Stimulated activated CD8-positive, alpha-beta memory T cell treated with anti-CD3 and anti-CD28 coated beads, Interleukin-4, amount 100 ng/mL, for 4 hours (primary cell): Measurements from ENCODE around the gene PRKAG2.
A peak's percentile ranks its signal among the peaks of the same experiment; 100 is the strongest.

Source experiments
- DNase-seq, 2 donors: peaks; one replicate each; pipeline ENCODE4 v3.0.0-alpha.2; 2020; ENCODE audit warnings: low read depth in 2 of 2, low spot score in 1 of 2

The PRKAG2 gene

DNA sequence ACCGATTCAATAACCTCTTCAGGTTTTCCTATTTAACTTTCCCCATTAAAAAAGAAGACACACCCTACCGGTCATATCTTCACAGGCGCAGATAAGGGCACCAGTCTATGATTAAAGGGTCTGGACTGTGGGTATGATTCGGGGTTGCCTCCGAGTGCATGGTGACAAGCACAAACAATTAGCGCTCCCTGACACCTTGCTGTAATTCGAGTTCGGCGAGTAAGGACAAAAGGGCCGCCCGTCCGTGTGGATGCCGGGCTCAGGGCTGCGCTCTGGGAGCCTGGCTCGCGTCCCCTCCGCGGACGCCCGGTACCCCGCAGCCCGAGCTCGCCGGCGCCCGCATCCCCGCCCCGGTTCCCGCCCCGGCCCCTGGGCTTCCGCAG is 245.4 kb downstream of the PRKAG2 start:
- DNase-seq = peak in 1 of 2 donors; percentile 7

DNA sequence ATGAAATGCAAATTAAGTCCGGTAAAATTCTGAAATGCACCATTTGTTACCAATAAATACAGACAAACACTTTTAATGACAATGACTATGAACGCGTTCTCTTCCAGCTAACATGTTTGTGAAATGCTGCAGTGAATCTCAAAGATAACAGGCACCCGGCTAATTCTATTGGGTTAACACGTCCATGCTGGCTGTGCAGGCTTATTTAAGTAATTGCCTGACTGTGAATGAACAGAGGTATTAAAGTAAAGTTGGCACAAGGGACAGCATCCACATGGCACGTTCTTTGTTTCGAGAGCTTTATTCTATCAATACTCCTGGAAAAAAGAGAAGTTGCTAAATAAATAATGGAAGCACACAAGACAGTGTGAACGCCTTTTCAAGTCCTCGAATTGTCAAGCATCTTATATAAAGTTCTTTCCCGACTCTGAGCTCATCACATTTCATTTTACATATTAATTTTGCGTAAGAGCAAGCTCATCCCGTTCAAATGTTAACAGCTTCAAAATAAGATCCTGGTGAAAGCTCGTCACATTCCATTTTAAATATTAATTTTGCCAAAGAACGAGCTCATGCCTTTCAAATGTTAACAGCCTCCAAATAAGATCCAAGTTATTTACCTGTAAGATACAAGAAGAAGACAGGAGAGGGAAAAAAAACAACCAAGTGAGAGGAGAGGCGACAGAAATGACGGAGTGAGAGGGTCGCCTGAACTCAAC is 245.9 kb downstream of the PRKAG2 start:
- DNase-seq = no peak

DNA sequence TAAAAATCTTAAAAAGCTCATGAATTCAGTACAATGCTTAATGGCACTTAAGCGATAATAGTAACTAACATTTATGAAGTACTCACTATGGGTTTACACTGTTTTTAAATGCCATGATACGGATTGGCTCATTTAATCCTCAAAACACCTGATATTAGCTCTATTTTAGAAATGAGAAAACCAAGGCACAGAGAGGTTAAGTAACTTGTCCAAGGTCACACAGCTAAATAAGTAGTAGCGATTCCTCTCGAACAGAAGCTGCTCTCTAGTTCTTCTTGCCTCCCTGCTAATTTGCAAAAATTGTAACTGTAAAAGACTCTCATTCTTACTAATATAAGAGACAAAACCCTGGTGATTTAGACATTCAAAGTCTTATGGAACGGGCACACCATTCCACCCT is 246.6 kb downstream of the PRKAG2 start:
- DNase-seq = no peak

DNA sequence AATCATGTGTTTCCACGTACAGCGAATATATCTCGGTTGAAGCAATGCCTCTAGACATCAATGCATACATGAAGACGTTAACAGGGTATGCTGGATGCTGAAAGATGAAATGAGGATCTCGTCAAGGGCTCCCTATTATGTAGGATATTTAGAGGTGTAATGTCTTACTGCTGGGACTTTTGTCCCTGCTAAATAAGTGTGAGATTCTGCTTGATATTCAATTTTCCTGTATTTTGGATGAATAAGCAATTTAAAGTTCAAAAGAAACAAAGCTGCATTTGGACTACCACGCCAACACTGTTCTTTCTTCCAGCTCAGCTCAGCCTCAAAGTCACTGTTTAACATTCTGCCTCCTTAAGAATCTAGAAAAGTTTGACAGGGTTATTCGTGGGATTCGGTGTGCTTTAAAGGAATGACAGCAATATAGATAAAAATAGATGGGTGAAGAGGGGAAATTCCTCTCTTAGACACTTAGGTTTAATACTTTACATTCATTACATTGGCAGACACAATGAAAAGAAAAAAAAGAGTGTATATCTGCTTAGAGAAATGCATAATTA is 247.1 kb downstream of the PRKAG2 start:
- DNase-seq = no peak

DNA sequence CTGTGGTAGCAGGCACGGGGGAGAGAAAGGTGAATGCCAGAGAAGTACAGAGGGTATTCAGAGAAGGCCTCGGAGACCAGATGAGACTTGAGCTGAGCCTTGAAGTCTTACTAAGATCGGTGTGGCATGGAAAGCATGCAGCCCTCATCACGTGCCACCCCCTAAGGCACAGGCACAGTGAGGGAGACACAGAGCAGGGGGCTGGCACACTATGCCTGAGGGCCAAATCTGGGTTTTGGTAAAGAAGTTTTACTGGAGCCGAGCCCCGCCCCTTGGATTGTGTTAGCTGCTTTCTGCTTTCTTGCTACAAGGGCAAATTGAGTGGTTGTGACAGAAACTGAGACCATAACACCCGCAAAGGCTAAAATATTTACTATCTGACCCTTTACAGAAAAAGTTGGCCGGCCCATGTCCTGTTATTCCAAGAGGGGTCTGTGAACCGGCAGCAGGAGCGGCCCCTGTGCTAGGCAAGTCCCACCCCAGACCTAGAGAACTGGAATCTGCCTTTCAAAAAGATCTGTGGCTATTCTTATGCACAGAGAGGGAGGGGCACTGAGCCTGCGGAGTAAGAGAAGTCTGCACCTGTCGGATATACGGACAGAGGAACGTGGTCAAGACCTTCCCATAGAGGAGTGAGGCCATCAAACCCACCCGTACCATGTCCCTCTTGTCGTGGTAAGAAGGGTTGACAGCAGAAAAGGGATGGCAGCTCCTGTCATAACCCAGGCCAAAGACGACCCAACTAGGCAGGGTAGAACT is 247.9 kb downstream of the PRKAG2 start:
- DNase-seq = no peak

DNA sequence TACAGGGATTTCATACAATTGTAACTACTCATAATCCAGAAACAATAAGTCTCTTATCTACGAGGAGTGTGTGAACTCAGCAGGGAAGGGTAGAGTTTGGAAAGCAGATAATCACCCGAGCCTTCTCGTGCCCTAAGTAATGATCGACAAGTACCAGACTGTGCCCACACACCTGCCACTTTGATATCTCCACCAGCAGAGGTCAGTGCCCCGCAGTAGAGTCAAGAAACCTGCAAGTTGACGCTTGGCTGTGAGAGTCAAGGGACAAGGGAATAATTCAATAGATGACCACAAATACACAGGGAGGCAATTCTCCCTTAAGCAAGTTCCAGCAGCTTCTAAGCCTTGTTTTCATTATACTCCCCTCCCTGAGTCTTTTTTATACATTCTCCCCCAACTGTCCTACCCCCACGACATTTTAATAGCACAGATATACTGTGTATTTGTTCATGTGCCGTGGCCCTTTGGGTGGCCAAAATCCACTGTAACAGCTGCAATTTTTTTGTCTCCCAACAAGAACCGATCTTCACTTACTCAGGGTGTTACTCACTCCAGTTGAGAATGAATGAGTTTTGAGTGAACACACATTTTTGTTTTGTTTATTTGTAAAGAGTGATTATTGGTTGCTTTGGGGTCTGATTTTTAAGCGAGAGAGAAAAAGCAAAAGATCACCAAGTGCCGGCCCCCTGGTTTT is 250.3 kb downstream of the PRKAG2 start:
- DNase-seq = peak in 1 of 2 donors; percentile 3

DNA sequence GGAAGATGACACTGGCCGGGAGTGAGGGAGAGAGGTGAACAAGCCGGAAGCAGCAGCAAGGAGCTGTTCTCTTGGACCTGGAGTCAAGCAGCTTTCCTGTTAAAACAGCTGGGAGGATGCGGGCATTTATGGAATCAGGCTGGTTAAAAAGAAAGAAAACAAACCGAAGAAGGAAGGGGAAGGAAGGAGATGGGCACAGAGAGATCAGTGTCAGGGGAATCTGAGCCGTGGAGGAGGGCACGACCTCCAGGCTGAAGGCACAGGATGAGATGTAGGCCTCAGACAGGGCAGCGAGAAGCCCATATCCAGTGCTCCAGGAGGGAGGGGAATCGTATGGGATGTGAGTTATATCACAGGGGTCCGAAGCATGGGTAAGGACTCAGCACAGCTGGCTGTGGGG is 251.3 kb downstream of the PRKAG2 start:
- no peak for DNase-seq

DNA sequence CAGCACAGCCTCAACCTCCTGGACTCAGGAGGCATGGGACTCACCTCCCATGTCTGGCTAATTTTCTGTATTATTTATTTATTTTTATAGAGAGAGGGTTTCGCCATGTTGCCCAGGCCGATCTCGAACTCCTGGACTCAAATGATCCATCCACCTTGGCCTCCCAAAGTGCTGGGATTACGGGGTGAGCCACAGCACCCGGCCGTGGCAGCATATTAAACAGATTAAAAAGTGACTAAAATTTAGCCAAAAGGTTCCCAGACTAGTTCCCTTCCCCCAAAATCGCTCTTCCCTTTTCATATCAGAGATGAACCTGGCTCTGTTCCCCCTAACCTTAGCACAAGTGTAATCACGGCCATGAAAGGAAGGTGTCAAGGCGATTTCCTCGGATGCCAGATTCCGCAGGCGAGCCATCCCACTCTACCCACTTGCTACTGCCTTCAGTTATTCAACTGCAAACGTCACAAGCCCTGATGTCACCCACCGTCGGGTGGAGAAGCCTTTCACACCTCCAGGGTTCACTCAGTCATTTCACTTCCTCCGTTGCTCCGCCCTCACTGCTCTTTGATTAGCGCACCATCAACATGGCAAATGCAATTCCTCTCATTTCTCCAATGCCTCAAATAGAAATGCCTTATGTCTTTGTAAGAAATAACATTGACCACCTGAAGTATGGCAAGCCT is 252.5 kb downstream of the PRKAG2 start:
- DNase-seq = no peak

DNA sequence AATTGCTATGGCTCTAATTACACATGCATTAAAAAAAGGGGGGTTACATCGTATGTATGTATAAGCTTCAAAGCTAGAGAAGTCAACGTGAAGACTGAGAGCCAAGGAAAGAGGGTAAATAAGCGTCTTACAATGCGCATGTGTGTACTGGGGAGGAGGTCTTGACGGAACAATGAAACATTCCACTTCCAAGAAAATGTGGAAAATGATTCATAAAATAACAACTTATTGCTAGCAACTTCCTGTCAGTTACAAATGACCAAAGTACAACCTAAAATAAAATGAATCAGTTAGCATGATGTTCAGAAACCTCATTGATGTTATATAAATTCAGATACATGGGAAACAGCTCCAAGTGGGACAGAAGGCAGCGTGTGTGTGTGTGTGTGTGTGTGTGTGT is 253.1 kb downstream of the PRKAG2 start:
- DNase-seq = no peak

DNA sequence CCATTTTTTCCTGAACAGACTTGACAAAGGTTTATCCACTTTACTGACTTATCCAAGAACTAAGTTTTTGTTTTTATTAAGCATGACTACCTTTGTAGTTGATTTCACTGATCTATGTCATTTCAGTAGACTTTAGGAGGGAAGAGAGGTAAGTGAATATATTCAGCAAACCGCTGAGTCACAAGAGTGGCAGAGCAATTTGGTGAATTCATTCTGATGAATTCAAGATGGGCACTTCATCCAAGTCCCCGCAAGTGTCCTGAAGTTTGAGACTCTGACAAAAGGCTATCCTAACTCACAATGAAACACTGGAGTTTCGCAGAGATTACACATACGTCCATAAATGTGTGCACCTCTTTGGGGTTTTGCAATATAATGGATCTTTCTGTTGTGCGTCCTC is 255.0 kb downstream of the PRKAG2 start:
- no peak for DNase-seq

DNA sequence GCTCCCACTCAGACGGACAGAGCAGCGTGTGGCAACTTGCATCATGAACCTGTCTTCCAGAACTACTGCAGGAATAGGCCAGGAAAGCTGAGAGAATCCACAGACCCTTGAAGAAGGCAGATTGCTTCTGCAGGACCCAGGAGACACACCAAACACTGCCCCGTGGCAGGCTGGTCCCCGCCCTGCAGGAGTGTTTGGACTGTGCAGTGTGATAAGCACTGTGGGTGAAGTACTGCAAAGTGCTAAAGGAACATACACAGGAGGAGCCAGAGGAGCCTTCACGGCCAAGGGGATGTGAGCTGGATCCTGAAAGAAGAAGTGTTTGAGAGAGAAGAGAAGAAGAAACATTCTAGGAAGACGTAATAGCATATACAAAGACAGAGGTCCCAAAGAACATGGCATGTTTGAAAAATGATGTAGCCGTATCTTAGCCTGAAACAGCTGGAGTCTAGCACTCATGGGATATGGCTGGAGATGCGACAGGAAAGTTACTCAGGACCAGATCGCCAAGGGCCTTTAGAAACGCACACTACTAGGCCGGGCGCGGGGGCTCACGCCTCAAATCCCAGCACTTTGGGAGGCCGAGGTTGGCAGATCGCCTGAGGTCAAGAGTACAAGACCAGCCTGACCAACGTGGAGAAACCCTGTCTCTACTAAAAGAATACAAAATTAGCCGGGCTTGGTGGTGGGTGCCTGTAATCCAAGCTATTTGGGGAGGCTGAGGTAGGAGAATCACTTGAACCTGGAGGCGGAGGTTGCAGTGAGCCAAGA is 260.3 kb downstream of the PRKAG2 start:
- DNase-seq = no peak

DNA sequence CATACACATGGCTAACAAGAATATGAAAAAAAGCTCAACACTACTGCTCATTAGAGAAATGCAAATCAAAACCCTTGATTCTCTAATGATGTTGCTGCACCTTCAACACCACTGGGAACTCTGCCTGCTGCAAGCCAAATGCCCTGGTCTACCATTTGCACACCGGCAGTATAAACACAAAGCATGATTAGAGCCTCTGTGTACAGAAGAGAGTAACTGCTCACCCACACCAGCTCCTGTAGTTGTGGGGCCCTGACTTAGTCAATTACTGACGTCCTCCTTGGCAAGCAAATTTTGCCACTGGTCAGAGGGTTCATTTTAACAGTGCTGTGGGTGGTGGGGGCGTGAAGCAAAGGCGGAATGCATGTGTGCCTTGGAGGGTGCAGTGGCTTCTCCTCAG is 261.1 kb downstream of the PRKAG2 start:
- no peak for DNase-seq

DNA sequence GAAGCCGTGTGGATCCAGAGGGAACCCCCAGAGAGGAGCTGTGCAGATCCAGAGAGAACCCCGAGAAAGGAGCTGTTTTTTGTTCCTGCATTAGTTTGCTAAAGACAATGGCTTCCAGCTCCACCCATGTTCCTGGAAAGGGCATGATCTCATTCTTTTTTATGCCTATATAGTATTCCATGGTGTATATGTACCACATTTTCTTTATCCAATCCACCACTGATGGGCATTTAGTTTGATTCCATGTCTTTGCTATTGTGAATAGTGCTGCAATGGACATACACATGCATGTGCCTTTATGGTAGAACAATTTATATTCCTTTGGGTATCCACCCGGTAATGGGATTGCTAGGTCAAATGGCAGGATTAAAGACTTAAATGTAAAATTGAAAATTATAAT is 261.9 kb downstream of the PRKAG2 start:
- no peak for DNase-seq

DNA sequence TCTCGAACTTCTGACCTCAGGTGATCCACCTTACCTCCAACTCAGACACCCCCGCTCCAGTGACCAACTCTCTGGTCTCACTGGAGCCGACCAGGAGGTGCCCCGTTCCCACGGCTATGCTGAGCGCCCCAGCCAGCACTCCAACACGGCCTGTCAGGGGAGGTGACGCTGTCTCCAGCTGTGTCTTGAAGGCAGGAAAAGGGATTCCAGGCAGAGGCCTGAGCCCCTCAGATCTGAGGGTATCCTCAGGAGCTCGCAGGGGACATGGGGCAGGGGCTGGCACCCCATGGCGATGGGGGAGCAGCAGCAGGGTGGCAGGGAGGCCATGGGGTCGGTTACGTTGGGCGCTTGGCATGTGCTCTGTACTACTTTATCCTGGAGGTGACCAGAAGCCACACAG is 262.9 kb downstream of the PRKAG2 start:
- no peak for DNase-seq

DNA sequence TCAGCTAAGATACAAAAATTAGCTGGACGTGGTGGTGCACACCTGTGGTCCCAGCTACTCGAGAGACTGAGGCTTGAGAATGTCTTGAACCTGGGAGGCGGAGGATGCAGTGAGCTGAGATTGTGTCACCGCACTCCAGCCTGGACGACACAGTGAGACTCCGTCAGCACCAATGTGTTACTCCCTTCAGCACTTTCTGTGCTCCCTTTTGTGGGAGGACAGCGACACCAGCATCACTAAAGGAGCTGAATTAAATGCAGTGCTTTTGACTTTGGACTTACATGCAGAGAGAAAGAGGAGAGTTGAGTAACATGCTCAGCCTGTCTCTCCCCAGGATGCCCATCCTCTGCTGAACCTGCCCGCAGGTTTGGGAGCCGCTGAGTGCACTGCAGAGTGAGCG is 265.0 kb downstream of the PRKAG2 start:
- no peak for DNase-seq

DNA sequence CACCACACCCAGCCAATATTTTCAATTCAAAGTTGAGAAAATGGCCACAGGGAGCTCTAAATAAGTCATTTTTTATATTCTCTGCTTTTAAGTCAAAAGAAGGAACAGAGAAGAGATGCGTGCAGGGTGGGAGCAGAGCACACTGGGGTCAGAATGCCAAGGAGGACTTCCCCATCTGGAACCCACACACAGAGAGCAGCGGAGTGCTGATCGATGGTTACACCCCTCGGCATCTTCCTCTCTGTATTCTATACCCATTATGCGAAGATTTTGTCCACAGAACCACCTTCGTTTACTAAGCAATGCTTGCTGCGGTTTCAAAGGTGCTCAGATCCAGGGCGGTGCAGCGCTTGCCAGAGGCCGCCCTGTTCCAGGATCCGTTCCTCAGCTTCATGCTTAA is 265.9 kb downstream of the PRKAG2 start:
- DNase-seq = no peak

DNA sequence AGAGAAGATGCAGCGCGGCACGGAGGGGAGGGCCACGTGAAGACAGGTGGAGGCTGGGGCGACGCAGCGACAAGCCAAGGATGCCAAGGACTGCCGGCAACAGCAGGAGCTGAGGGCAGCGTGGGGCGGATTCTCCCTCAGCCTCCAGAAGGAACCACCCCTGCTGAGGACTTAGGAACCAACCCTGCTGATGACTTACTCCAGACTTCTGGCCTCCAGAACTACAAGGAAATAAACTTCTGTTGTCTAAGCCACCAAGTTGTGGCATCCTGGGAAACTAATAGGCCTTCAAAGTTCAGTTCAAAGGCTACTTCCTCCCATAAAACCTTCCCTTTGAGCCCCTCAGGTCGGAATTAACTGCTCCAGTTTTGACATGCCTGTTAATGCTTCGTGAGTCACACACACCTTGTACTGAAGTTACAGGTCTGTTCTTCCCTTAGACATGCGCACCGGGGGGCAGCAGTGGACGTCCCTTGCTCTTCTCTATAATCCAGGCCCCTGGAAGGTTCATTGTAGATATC is 268.8 kb downstream of the PRKAG2 start:
- DNase-seq = no peak

DNA sequence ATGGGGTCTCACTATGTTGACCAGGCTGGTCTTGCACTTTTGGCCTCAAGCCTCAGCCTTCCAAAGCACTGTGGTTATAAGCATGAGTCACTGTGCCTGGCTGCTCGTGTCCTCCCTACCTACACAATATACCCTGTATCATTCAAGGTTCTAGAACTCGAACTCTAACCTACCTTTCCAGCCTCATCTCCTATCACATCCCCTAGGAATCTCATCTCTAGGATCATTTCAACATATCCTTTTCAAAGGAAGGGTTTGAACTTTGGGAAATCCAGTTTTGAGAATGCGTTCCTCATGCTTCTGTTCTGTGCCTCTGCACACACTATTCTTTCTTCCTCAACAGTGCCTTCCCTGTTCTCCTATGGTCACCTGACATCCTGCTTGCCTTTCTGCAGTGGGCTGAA is 269.4 kb downstream of the PRKAG2 start:
- no peak for DNase-seq

DNA sequence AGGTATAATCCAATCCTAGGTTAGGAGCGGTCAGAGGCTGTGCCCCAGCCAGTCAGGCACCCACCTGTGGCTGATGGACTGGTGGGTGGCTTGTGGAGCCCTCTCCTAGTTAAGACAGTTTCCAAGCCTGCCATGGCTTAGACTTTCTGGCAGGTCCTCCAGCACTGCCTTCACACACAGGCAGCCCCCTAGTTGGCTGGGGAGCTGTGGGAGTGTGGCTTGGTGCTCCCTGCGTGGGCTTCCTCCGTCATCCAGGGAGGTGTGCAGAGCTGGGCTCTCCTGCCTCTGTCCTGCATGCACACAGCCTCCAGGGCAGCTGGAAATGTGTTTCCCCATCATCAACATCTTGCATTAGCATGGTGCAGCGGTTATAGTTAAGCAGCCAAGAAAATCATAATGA is 273.0 kb downstream of the PRKAG2 start:
- DNase-seq = no peak

DNA sequence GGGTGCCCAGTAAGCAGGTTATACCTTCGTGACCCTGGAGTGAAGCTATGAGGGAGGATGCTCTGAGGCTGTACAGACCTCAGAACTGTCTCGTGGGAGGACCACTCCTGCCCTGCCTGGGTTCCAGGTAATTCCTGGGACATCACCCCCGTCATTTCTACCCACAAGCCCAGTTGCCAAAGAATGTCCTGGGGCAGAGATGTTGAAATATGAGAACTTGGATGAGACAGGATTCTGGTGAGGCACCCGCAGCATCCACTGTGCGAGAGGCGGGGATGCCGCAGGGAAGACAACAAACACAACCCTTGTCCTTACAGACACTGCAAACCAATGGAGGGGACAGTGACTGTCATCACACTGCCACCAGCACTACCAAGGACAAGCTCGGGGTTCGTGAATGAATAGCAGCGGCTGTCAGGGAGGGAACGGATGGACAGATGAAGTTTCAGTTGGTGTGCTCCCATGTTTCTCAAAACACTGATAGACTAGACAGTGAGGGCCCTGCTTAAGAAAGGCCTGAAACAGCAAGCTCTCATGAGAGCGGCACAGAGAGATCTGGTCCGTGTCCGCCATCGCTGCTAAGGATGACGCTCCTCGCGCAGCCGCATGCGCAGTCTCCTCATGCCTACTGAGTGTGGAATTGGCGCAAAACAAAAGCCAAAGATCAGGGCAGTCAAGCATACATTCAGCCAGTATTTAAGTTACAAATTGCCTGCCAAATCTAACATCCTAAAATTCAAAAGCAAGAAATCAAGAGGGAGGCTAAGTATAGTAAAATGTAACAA is 275.2 kb downstream of the PRKAG2 start:
- no peak for DNase-seq
